Epithelial cell of proximal tubule (primary cell): ENCODE results near the gene AGBL3. TPM values are rescaled to one million over a fixed set of nuclear protein-coding genes. Genes with fewer than 3 reads are reported as not detected.
"Not testable (repeated sequence)": the region's sequence is repeated elsewhere in the genome, so short reads cannot be mapped to it uniquely, and the experiment has no call there.

Experiments
- DNase-seq: peaks from one replicate; pipeline ENCODE4 v3.0.0-alpha.2; 2011; ENCODE audit warnings: low read depth
- H3K4me3 ChIP-seq: 2 replicates; pipeline ENCODE4 v1.5.1; 2011; ENCODE audit warnings: low read depth, mild to moderate bottlenecking, low read length
- CTCF ChIP-seq: conservative IDR thresholded peaks from 2 replicates; pipeline ENCODE4 v1.5.1; 2012; ENCODE audit warnings: low read depth, mild to moderate bottlenecking, low read length
- total RNA-seq: library from RNA; depleted of rRNA; stranded (reverse); fragments of >200 nt; gene quantifications from 2 replicates; pipeline ENCODE4 v1.2.3, GENCODE V29; 2015

Gene AGBL3
- total RNA-seq, 1 donor from 2014 or later = 4.0 TPM

- TF ChIP-seq CTCF = no peak
- no peak for DNase-seq
- no peak overlapping the region for H3K4me3 ChIP-seq
Measured at GRCh38 chr7:134999136-134999535, 12.8 kb downstream of the AGBL3 start.

GRCh38 chr7:135001390-135002165 lies 15.3 kb downstream of the AGBL3 start:
- TF ChIP-seq CTCF = no peak

GRCh38 chr7:135012229-135012628 lies 25.9 kb downstream of the AGBL3 start:
- no peak for TF ChIP-seq CTCF
- DNase-seq = no peak
- no peak overlapping the region for H3K4me3 ChIP-seq

More at GRCh38 chr7:135001390-135002165, 15.3 kb downstream of the AGBL3 start:
- H3K4me3 ChIP-seq = no peak overlapping the region
- no peak for DNase-seq

GRCh38 chr7:135023622-135024021 lies 37.3 kb downstream of the AGBL3 start:
- TF ChIP-seq CTCF = no peak
- DNase-seq = no peak
- no peak overlapping the region for H3K4me3 ChIP-seq

- no peak for TF ChIP-seq CTCF
- H3K4me3 ChIP-seq = no peak overlapping the region
- no peak for DNase-seq
Measured at GRCh38 chr7:135035252-135035651, 48.9 kb downstream of the AGBL3 start.

GRCh38 chr7:135067017-135067416 lies 80.7 kb downstream of the AGBL3 start:
- not testable (repeated sequence) for DNase-seq, H3K4me3 ChIP-seq

GRCh38 chr7:135074096-135074495 lies 87.8 kb downstream of the AGBL3 start:
- no peak overlapping the region for H3K4me3 ChIP-seq
- no peak for DNase-seq
- no peak for TF ChIP-seq CTCF
